Calu3 (cell line): ENCODE measurements around the gene ATP4B. TPM values are rescaled to one million over a fixed set of nuclear protein-coding genes. Genes with fewer than 3 reads are reported as not detected.

ENCODE experiments used
- Bru-seq: library from RNA; stranded (reverse); fragments of 400-500 nt; gene quantifications from one replicate; lab custom pipeline; 2021; lab: Mats Ljungman, UMichigan
- BruChase-seq, 2 experiments: library from RNA; stranded (reverse); fragments of 400-500 nt; gene quantifications; one replicate each; lab custom pipeline; 2021; lab: Mats Ljungman, UMichigan
- BruUV-seq: library from RNA; stranded (reverse); fragments of 400-500 nt; replicated peaks from 2 replicates; lab custom pipeline; 2021; lab: Mats Ljungman, UMichigan
- CTCF ChIA-PET: fragments of 300-600 bp; sonication (Branson Sonifier 250); formaldehyde crosslinking; loops from one replicate; lab custom pipeline; 2022; ENCODE audit warnings: antibody characterized with exemption; lab: Charles Lee
- DNase-seq: peaks from one replicate; pipeline ENCODE4 v3.0.0; 2022
- H3K27ac Mint-ChIP-seq: one replicate; pipeline ENCODE4 v1.8.0; 2022; ENCODE audit warnings: mixed read lengths; ENCODE audit not compliant: unreplicated experiment
- H3K27me3 Mint-ChIP-seq: one replicate; pipeline ENCODE4 v1.8.0; 2022; ENCODE audit warnings: mixed read lengths; ENCODE audit not compliant: unreplicated experiment
- H3K36me3 Mint-ChIP-seq: one replicate; pipeline ENCODE4 v1.8.0; 2022; ENCODE audit warnings: mild to moderate bottlenecking, moderate library complexity, mixed read lengths; ENCODE audit not compliant: insufficient read depth, unreplicated experiment
- H3K4me1 Mint-ChIP-seq: one replicate; pipeline ENCODE4 v1.8.0; 2022; ENCODE audit warnings: mild to moderate bottlenecking, low read depth, mixed read lengths; ENCODE audit not compliant: unreplicated experiment
- H3K4me3 Mint-ChIP-seq: one replicate; pipeline ENCODE4 v1.8.0; 2022; ENCODE audit warnings: mild to moderate bottlenecking, low read depth, moderate library complexity, mixed read lengths; ENCODE audit not compliant: unreplicated experiment
- H3K9me3 Mint-ChIP-seq: one replicate; pipeline ENCODE4 v1.8.0; 2022; ENCODE audit warnings: low read depth, mixed read lengths; ENCODE audit not compliant: unreplicated experiment
- CTCF ChIP-seq: fragments of 200-600 bp; IDR thresholded peaks from one replicate; pipeline ENCODE4 v1.8.0; 2022; ENCODE audit warnings: antibody characterized with exemption; ENCODE audit not compliant: unreplicated experiment
- intact Hi-C: fragments of 100-400 bp; cut with micrococcal nuclease; formaldehyde crosslinking; loops from one replicate; pipeline ENCODE4 v1.10.0; 2022; ENCODE audit not compliant: unreplicated experiment
- long read RNA-seq: library from polyadenylated mRNA; stranded (forward); transcript quantifications from one replicate; pipeline ENCODE4 v2.0.0, GENCODE V29; 2022
- total RNA-seq: library from RNA; stranded (reverse); gene quantifications from 2 replicates; pipeline ENCODE4 v1.2.3, GENCODE V29; 2022

Gene ATP4B
- total RNA-seq = not detected in 2 replicates
- Bru-seq, nascent RNA = not detected
- not detected for BruChase-seq, experiment 1, labeled RNA remaining after a 6-hour chase
- BruChase-seq, experiment 2, labeled RNA remaining after a 2-hour chase = not detected
- long read RNA-seq = 0 reads

GRCh38 chr13:113657851-113658741 is at the start of gene ATP4B:
ATP4B (minus strand) TSS chr13:113658198; CDS start chr13:113658144, 54 bp downstream.
- intact Hi-C loops = no loop called here

GRCh38 chr13:113672002-113672651 is 14.1 kb upstream of the ATP4B start:
- Mint-ChIP-seq H3K9me3 (peaks cover 6% of the 10 kb centered on the region), H3K27ac (no peak overlapping the region), H3K36me3 (no peaks in the 10 kb centered on the region), H3K4me3 (no peak overlapping the region), H3K4me1 (no peaks in the 10 kb centered on the region), H3K27me3 (no peaks in the 10 kb centered on the region)
- CTCF ChIA-PET = no interaction called here
- TF ChIP-seq CTCF = no peak
- no TSS peak for BruUV-seq
- intact Hi-C loops = no loop called here
- no peak for DNase-seq

More at GRCh38 chr13:113657851-113658741, at the start of gene ATP4B:
- no peaks in the 10 kb centered on the region for H3K4me1 Mint-ChIP-seq
- H3K27me3 Mint-ChIP-seq = no peaks in the 10 kb centered on the region
- no TSS peak for BruUV-seq
- no peak for TF ChIP-seq CTCF
- CTCF ChIA-PET = no interaction called here
- H3K36me3 Mint-ChIP-seq = no peaks in the 10 kb centered on the region
- DNase-seq = no peak
- H3K4me3 Mint-ChIP-seq = no peak within 1 kb of the TSS
- H3K9me3 Mint-ChIP-seq = peaks cover 5% of the 10 kb centered on the region
- no peak within 1 kb of the TSS for H3K27ac Mint-ChIP-seq

- H3K36me3 Mint-ChIP-seq = no peaks in the 10 kb centered on the region
- no peak overlapping the region for H3K27ac Mint-ChIP-seq
- CTCF ChIA-PET = no interaction called here
- intact Hi-C loops = no loop called here
- no peaks in the 10 kb centered on the region for H3K27me3 Mint-ChIP-seq
- H3K4me1 Mint-ChIP-seq = no peaks in the 10 kb centered on the region
- no peak overlapping the region for H3K4me3 Mint-ChIP-seq
- DNase-seq = no peak
- no TSS peak for BruUV-seq
- H3K9me3 Mint-ChIP-seq = peaks cover 6% of the 10 kb centered on the region
- TF ChIP-seq CTCF = no peak
These were observed 13.3 kb upstream of the ATP4B start for GRCh38 chr13:113671066-113672001.

- no peaks in the 10 kb centered on the region for H3K4me1 Mint-ChIP-seq
- H3K27me3 Mint-ChIP-seq = peaks cover under 1% of the 10 kb centered on the region
- no peak overlapping the region for H3K4me3 Mint-ChIP-seq
- TF ChIP-seq CTCF = no peak
- BruUV-seq = no TSS peak
- CTCF ChIA-PET = no interaction called here
- intact Hi-C loops = no loop called here
- H3K36me3 Mint-ChIP-seq = no peaks in the 10 kb centered on the region
- peaks cover 6% of the 10 kb centered on the region for H3K9me3 Mint-ChIP-seq
- H3K27ac Mint-ChIP-seq = no peak overlapping the region
- DNase-seq = no peak
These were observed 12.5 kb upstream of the ATP4B start for GRCh38 chr13:113670541-113670940.
